Measurements from ENCODE around the gene TSHZ2. TPM values are rescaled to one million over a fixed set of nuclear protein-coding genes. Genes with fewer than 3 reads are reported as not detected.

The TSHZ2 gene
- total RNA-seq, 1 experiment from 2014 or later, result 0.07 TPM

GRCh38 chr20:52923123-52923937 is 48.8 kb upstream of the TSHZ2 start:
- no peaks in the 10 kb centered on the region for H3K27me3 ChIP-seq (ENCODE audit: insufficient read depth, low read length)
- no peaks in the 10 kb centered on the region for H3K9me2 ChIP-seq (ENCODE audit: insufficient read depth)
- H3K79me2 ChIP-seq (ENCODE audit: insufficient read depth, low read length), result no peaks in the 10 kb centered on the region
- no peak overlapping the region for H3K9ac ChIP-seq (ENCODE audit: low read length)
- peaks cover 3 to 7% of the 10 kb centered on the region in 2 experiments; a peak in 2 of 4 replicates for H3K9me3 ChIP-seq (ENCODE audit: control insufficient read depth in 1 of 2, insufficient read depth in 1 of 2, low read depth in 1 of 2, low read length in 2 of 2)
- ChIA-PET POLR2A (no interaction called here), CTCF (no interaction called here), RAD21 (ENCODE audit: low non-redundant PET in 1 of 2, low total read pairs in 2 of 2, uncharacterized antibody in 2 of 2, unreplicated experiment in 2 of 2) (no interaction called here)
- no peak overlapping the region for H3K4me3 ChIP-seq (replicated peaks in 1 of 2; ENCODE audit: low read depth in 1 of 2, low read length in 2 of 2)
- no peaks in the 10 kb centered on the region for H4K20me1 ChIP-seq (ENCODE audit: insufficient read depth)
- no peak overlapping the region for H3K4me2 ChIP-seq (ENCODE audit: low read length)
- intact Hi-C loops (cut with micrococcal nuclease), result no loop called here
- H3K4me1 ChIP-seq (ENCODE audit: control insufficient read depth in 1 of 2, insufficient read depth in 2 of 2, low read length in 2 of 2), result no peaks in the 10 kb centered on the region
- DNase-seq (ENCODE audit: low read depth, low spot score), result no peak
- ATAC-seq, result no peak
- H3K36me3 ChIP-seq (ENCODE audit: control insufficient read depth in 1 of 2, insufficient read depth in 2 of 2, low read length in 2 of 2), result no peaks in the 10 kb centered on the region
- no TSS peak for BruUV-seq (replicated peaks)
- H3K27ac ChIP-seq (ENCODE audit: low read depth, low read length), result no peak overlapping the region
- no peak overlapping the region for H2AFZ ChIP-seq (ENCODE audit: low read depth, low read length, poor library complexity, severe bottlenecking)
- no peak for TF ChIP-seq SIN3A (IDR thresholded peaks at IDR 0.05; ENCODE audit: low read depth)
- no peak for TF ChIP-seq TCF7L2 (IDR thresholded peaks at IDR 0.05; ENCODE audit: borderline replicate concordance, extremely low read depth, insufficient read depth, insufficient read length)
- no peak for TF ChIP-seq CTCF (IDR thresholded peaks at IDR 0.05 in 2 of 3, conservative IDR thresholded peaks at IDR 0.05 in 1 of 3; ENCODE audit: borderline replicate concordance in 1 of 3, insufficient read depth in 1 of 3, low read depth in 2 of 3, low read length in 2 of 3)
- no peak for TF ChIP-seq POLR2AphosphoS5 (IDR thresholded peaks at IDR 0.05; ENCODE audit: low read depth, low read length)
- TF ChIP-seq FOSL1 (IDR thresholded peaks at IDR 0.05; ENCODE audit: low read depth), result no peak
- no peak for TF ChIP-seq EGR1 (IDR thresholded peaks at IDR 0.05; ENCODE audit: low read depth)
- no peak for TF ChIP-seq MAX (IDR thresholded peaks at IDR 0.05)
- no peak for TF ChIP-seq CBX3 (IDR thresholded peaks at IDR 0.05; ENCODE audit: low read depth)
- TF ChIP-seq POLR2A (IDR thresholded peaks at IDR 0.05; ENCODE audit: borderline replicate concordance, extremely low read depth, insufficient read depth, insufficient read length), result no peak
- TF ChIP-seq ZNF274 (IDR thresholded peaks at IDR 0.05; ENCODE audit: low read depth, low read length), result no peak
- TF ChIP-seq ZBTB33 (IDR thresholded peaks at IDR 0.05; ENCODE audit: extremely low read depth, insufficient replicate concordance, low read length), result no peak
- TF ChIP-seq EZH2phosphoT487 (IDR thresholded peaks at IDR 0.05; ENCODE audit: borderline replicate concordance), result no peak
- TF ChIP-seq ATF3 (IDR thresholded peaks at IDR 0.05), result no peak
- TF ChIP-seq JUND (IDR thresholded peaks at IDR 0.05), result no peak
- TF ChIP-seq ZFX (IDR thresholded peaks at IDR 0.05), result no peak
- no peak for TF ChIP-seq YY1 (IDR thresholded peaks at IDR 0.05; ENCODE audit: extremely low read depth, insufficient replicate concordance, low read depth, low read length)

Data from HCT116 (cell line).